ENCODE results near the gene ZCCHC24.

Gene ZCCHC24

GRCh38 chr10:79445161-79445976 is at the start of gene ZCCHC24:
Gene ZCCHC24, minus strand, starts transcription at chr10:79445624. Its CDS starts 184 bp downstream, at chr10:79445440.
- peak; percentile 92 for DNase-seq

- DNase-seq = no peak
Observed at GRCh38 chr10:79493806-79494205, 48.4 kb upstream of the ZCCHC24 start.

GRCh38 chr10:79492839-79493238 is 47.4 kb upstream of the ZCCHC24 start:
- no peak for DNase-seq

GRCh38 chr10:79492256-79492655 is 46.8 kb upstream of the ZCCHC24 start:
- no peak for DNase-seq

GRCh38 chr10:79491143-79491835 is 45.9 kb upstream of the ZCCHC24 start:
- DNase-seq = no peak

GRCh38 chr10:79490400-79491142 is 45.1 kb upstream of the ZCCHC24 start:
- no peak for DNase-seq

- no peak for DNase-seq
Observed at GRCh38 chr10:79488870-79489269, 43.4 kb upstream of the ZCCHC24 start.

- DNase-seq = no peak
Observed at GRCh38 chr10:79488336-79488735, 42.9 kb upstream of the ZCCHC24 start.

GRCh38 chr10:79487296-79488194 is 42.1 kb upstream of the ZCCHC24 start:
- DNase-seq = peak; percentile 3

- no peak for DNase-seq
Observed at GRCh38 chr10:79484476-79484875, 39.1 kb upstream of the ZCCHC24 start.

GRCh38 chr10:79483948-79484347 is 38.5 kb upstream of the ZCCHC24 start:
- no peak for DNase-seq

GRCh38 chr10:79483299-79483698 is 37.9 kb upstream of the ZCCHC24 start:
- no peak for DNase-seq

GRCh38 chr10:79482741-79483140 is 37.3 kb upstream of the ZCCHC24 start:
- DNase-seq = no peak

GRCh38 chr10:79482304-79482703 is 36.9 kb upstream of the ZCCHC24 start:
- DNase-seq = no peak

- no peak for DNase-seq
Observed at GRCh38 chr10:79479283-79479909, 34.0 kb upstream of the ZCCHC24 start.

- DNase-seq = no peak
Observed at GRCh38 chr10:79477456-79477855, 32.0 kb upstream of the ZCCHC24 start.

- DNase-seq = no peak
Observed at GRCh38 chr10:79476645-79477044, 31.2 kb upstream of the ZCCHC24 start.

GRCh38 chr10:79475877-79476276 is 30.5 kb upstream of the ZCCHC24 start:
- DNase-seq = no peak

GRCh38 chr10:79475119-79475653 is 29.8 kb upstream of the ZCCHC24 start:
- DNase-seq = no peak

- DNase-seq = no peak
Observed at GRCh38 chr10:79473496-79474095, 28.2 kb upstream of the ZCCHC24 start.

GRCh38 chr10:79472951-79473350 is 27.5 kb upstream of the ZCCHC24 start:
- no peak for DNase-seq
